Measurements from ENCODE around the gene AOC1. TPM values are rescaled to one million over a fixed set of nuclear protein-coding genes. Genes with fewer than 3 reads are reported as not detected.
A peak's percentile ranks its signal among the peaks of the same experiment; 100 is the strongest.

Gene AOC1
- total RNA-seq, 2 donors from 2014 or later, result not detected

GRCh38 chr7:150874401-150875198 is 22.3 kb downstream of the AOC1 start:
- TF ChIP-seq, protein P1, sequence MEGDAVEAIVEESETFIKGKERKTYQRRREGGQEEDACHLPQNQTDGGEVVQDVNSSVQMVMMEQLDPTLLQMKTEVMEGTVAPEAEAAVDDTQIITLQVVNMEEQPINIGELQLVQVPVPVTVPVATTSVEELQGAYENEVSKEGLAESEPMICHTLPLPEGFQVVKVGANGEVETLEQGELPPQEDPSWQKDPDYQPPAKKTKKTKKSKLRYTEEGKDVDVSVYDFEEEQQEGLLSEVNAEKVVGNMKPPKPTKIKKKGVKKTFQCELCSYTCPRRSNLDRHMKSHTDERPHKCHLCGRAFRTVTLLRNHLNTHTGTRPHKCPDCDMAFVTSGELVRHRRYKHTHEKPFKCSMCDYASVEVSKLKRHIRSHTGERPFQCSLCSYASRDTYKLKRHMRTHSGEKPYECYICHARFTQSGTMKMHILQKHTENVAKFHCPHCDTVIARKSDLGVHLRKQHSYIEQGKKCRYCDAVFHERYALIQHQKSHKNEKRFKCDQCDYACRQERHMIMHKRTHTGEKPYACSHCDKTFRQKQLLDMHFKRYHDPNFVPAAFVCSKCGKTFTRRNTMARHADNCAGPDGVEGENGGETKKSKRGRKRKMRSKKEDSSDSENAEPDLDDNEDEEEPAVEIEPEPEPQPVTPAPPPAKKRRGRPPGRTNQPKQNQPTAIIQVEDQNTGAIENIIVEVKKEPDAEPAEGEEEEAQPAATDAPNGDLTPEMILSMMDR (IDR thresholded peaks at IDR 0.05), result no peak
- H3K4me3 ChIP-seq, result no peak overlapping the region
- no peaks in the 10 kb centered on the region for H3K36me3 ChIP-seq
- no peak for DNase-seq (ENCODE audit: low spot score)
- H3K4me1 ChIP-seq, result peaks cover 0 to 8% of the 10 kb centered on the region in 2 donors
- H3K27ac ChIP-seq, result no peak overlapping the region
- H3K27me3 ChIP-seq, result no peaks in the 10 kb centered on the region
- H3K9me3 ChIP-seq, result no peaks in the 10 kb centered on the region

GRCh38 chr7:150875791-150876190 is 23.5 kb downstream of the AOC1 start:
- Histone ChIP-seq H3K36me3 (no peaks in the 10 kb centered on the region), H3K4me3 (no peak overlapping the region), H3K9me3 (peaks cover 0 to 8% of the 10 kb centered on the region in 2 donors), H3K27ac (no peak overlapping the region), H3K27me3 (no peaks in the 10 kb centered on the region), H3K4me1 (peaks cover 0 to 8% of the 10 kb centered on the region in 2 donors)
- TF ChIP-seq, protein P1 (IDR thresholded peaks at IDR 0.05), result no peak
- DNase-seq (ENCODE audit: low spot score), result no peak

- H3K9me3 ChIP-seq, result peaks cover 0 to 15% of the 10 kb centered on the region in 2 donors
- peak; percentile 63 for DNase-seq (ENCODE audit: low spot score)
- H3K4me1 ChIP-seq, result peaks cover 0 to 8% of the 10 kb centered on the region in 2 donors
- no peak overlapping the region for H3K27ac ChIP-seq
- H3K36me3 ChIP-seq, result no peaks in the 10 kb centered on the region
- no peak overlapping the region for H3K4me3 ChIP-seq
- TF ChIP-seq, protein P1 (IDR thresholded peaks at IDR 0.05), result peak; percentile 38 to 72
- H3K27me3 ChIP-seq, result no peaks in the 10 kb centered on the region
Observed at GRCh38 chr7:150876817-150877526, 24.7 kb downstream of the AOC1 start.

- TF ChIP-seq, protein P1 (IDR thresholded peaks at IDR 0.05), result no peak
- no peak for DNase-seq (ENCODE audit: low spot score)
- Histone ChIP-seq H3K4me1 (peaks cover 0 to 8% of the 10 kb centered on the region in 2 donors), H3K36me3 (no peaks in the 10 kb centered on the region), H3K27me3 (no peaks in the 10 kb centered on the region), H3K27ac (no peak overlapping the region), H3K9me3 (peaks cover 0 to 19% of the 10 kb centered on the region in 2 donors), H3K4me3 (no peak overlapping the region)
Observed at GRCh38 chr7:150877536-150877935, 25.2 kb downstream of the AOC1 start.

GRCh38 chr7:150879345-150879744 is 27.0 kb downstream of the AOC1 start:
- DNase-seq (ENCODE audit: low spot score), result no peak
- H3K9me3 ChIP-seq, result peaks cover 0 to 19% of the 10 kb centered on the region in 2 donors
- TF ChIP-seq, protein P1 (IDR thresholded peaks at IDR 0.05), result no peak
- no peaks in the 10 kb centered on the region for H3K36me3 ChIP-seq
- no peaks in the 10 kb centered on the region for H3K27me3 ChIP-seq
- no peak overlapping the region for H3K27ac ChIP-seq
- no peak overlapping the region for H3K4me3 ChIP-seq
- H3K4me1 ChIP-seq, result peaks cover 0 to 8% of the 10 kb centered on the region in 2 donors

All from right atrium auricular region (tissue), 2 donors.